HepG2 (cell line): Measurements from ENCODE around the gene AFF4. TPM values are rescaled to one million over a fixed set of nuclear protein-coding genes. Genes with fewer than 3 reads are reported as not detected.

Experiments used
- ATM ChIP-seq: fragments of 450-650 bp; IDR thresholded peaks from 2 replicates; pipeline ENCODE4 v1.7.1; 2017; ENCODE audit warnings: mild to moderate bottlenecking, borderline replicate concordance
- HHEX ChIP-seq: IDR thresholded peaks from 2 replicates; pipeline ENCODE4 v1.6.1; 2016; ENCODE audit warnings: control low read depth
- HMG20B ChIP-seq: conservative IDR thresholded peaks from 2 replicates; pipeline ENCODE4 v1.6.1; 2016; ENCODE audit warnings: missing genetic modification reagents, missing compliant biosample characterization
- HNF4G ChIP-seq, 2 experiments: sonication (generic) in 1 of 2; formaldehyde crosslinking in 1 of 2; IDR thresholded peaks; 2 replicates each; pipeline versions ENCODE4 v1.4.0 to v1.6.1; 2011 to 2020; ENCODE audit warnings: borderline replicate concordance in 2 of 2, low read depth in 2 of 2, mild to moderate bottlenecking in 2 of 2, low read length in 1 of 2, missing genetic modification reagents in 1 of 2, moderate library complexity in 1 of 2
- MIXL1 ChIP-seq: IDR thresholded peaks from 2 replicates; pipeline ENCODE4 v1.6.1; 2016
- PHB2 ChIP-seq: fragments of 450-650 bp; IDR thresholded peaks from 2 replicates; pipeline ENCODE4 v1.6.1; 2018; ENCODE audit not compliant: partially characterized antibody
- SNAPC5 ChIP-seq: sonication (generic); formaldehyde crosslinking; IDR thresholded peaks from 2 replicates; pipeline ENCODE4 v1.8.1; 2023; ENCODE audit warnings: mild to moderate bottlenecking, missing genetic modification reagents, borderline replicate concordance
- TBX3 ChIP-seq: fragments of 450-650 bp; IDR thresholded peaks from 2 replicates; pipeline ENCODE4 v1.6.1; 2017; ENCODE audit warnings: antibody characterized with exemption, mild to moderate bottlenecking, inconsistent platforms, borderline replicate concordance
- ZNF205 ChIP-seq: IDR thresholded peaks from 2 replicates; pipeline ENCODE4 v1.6.1; 2018; ENCODE audit warnings: missing biosample characterization, missing genetic modification reagents
- ZNF343 ChIP-seq: sonication (generic); formaldehyde crosslinking; IDR thresholded peaks from 2 replicates; pipeline ENCODE4 v1.4.0; 2020; ENCODE audit warnings: mild to moderate bottlenecking, missing genetic modification reagents
- ZNF530 ChIP-seq: sonication (generic); formaldehyde crosslinking; IDR thresholded peaks from 2 replicates; pipeline ENCODE4 v1.5.0; 2020; ENCODE audit warnings: low read depth, mild to moderate bottlenecking, missing genetic modification reagents
- ZNF616 ChIP-seq: sonication (generic); formaldehyde crosslinking; IDR thresholded peaks from 2 replicates; pipeline ENCODE4 v1.5.0; 2020; ENCODE audit warnings: low read depth, mild to moderate bottlenecking, missing genetic modification reagents
- ZNF782 ChIP-seq: sonication (generic); formaldehyde crosslinking; IDR thresholded peaks from 2 replicates; pipeline ENCODE4 v1.4.0; 2020; ENCODE audit warnings: missing genetic modification reagents, mild to moderate bottlenecking, borderline replicate concordance
- polyA plus RNA-seq, 8 experiments: library from polyadenylated mRNA; depleted of rRNA in 3 of 8; stranded (reverse) in 7 of 8; unstranded in 1 of 8; fragments of >200 nt; fragmentation: Illumina TruSeq in 4 of 8; extraction: Trizol in 4 of 8; gene quantifications; 2 replicates each; pipeline versions ENCODE4 v1.2.1 to v1.2.3, GENCODE V29; 2011 to 2016; ENCODE audit warnings: low read depth in 4 of 8, missing spikeins in 1 of 8, mixed read lengths in 1 of 8; ENCODE audit not compliant: insufficient read depth in 1 of 8
- total RNA-seq, 5 experiments: library from RNA; depleted of rRNA; stranded (reverse); fragments of >200 nt; fragmentation: Illumina TruSeq; extraction: Trizol; gene quantifications; 2 replicates each; pipeline ENCODE4 v1.2.3, GENCODE V29; 2016; ENCODE audit warnings: low read depth in 1 of 5
- TF ChIP-seq, protein P1 (sequence below): sonication (generic); formaldehyde crosslinking; IDR thresholded peaks from 2 replicates; pipeline ENCODE4 v1.4.0; 2020; ENCODE audit warnings: mild to moderate bottlenecking, missing genetic modification reagents
- TF ChIP-seq, protein P2 (sequence below): fragments of 450-650 bp; IDR thresholded peaks from 2 replicates; pipeline ENCODE4 v1.6.1; 2017; ENCODE audit warnings: mild to moderate bottlenecking
- TF ChIP-seq, protein P3 (sequence below): sonication (generic); formaldehyde crosslinking; IDR thresholded peaks from 2 replicates; pipeline ENCODE4 v1.8.0; 2022; ENCODE audit warnings: mild to moderate bottlenecking, missing genetic modification reagents, moderate library complexity
- TF ChIP-seq, protein P4 (sequence below): IDR thresholded peaks from 2 replicates; pipeline ENCODE4 v1.6.1; 2016; ENCODE audit warnings: missing compliant biosample characterization, missing genetic modification reagents, borderline replicate concordance
- TF ChIP-seq, protein P5 (sequence below): sonication (generic); formaldehyde crosslinking; IDR thresholded peaks from 2 replicates; pipeline ENCODE4 v1.8.0; 2022; ENCODE audit warnings: missing genetic modification reagents, low read depth, mild to moderate bottlenecking, borderline replicate concordance
- TF ChIP-seq, protein P6 (sequence below): IDR thresholded peaks from 2 replicates; pipeline ENCODE4 v1.6.1; 2018; ENCODE audit warnings: missing genetic modification reagents

Gene AFF4
- total and polyA plus RNA-seq, 2 of the 13 experiments (the other 11 are each of a cell fraction or from before 2014, with no cell fraction given), result 22.1 to 25.5 TPM

GRCh38 chr5:132837868-132838267, 125.6 kb downstream of the AFF4 start (continued):
- TF ChIP-seq ATM (no peak), ZNF343 (CRISPR knock-in tag) (no peak), ZNF616 (CRISPR knock-in tag) (no peak), ZNF782 (CRISPR knock-in tag) (no peak), HNF4G (IDR thresholded peaks at IDR 0.05; ENCODE audit: borderline replicate concordance, low read depth, low read length) (no peak), HNF4G (CRISPR knock-in tag; IDR thresholded peaks at IDR 0.05; ENCODE audit: borderline replicate concordance, low read depth) (no peak; the same call in 1 of the 2 replicates), HMG20B (CRISPR knock-in tag) (0 out of 2 replicates have a peak, but pooled peaks have one; percentile 31), TBX3 (peak; percentile 53; the same call in 1 of the 2 replicates), PHB2 (no peak), SNAPC5 (CRISPR knock-in tag) (no peak), MIXL1 (CRISPR knock-in tag) (peak; percentile 85), HHEX (CRISPR knock-in tag) (no peak), ZNF530 (CRISPR knock-in tag) (no peak), ZNF205 (no peak)
- TF ChIP-seq, protein P1, sequence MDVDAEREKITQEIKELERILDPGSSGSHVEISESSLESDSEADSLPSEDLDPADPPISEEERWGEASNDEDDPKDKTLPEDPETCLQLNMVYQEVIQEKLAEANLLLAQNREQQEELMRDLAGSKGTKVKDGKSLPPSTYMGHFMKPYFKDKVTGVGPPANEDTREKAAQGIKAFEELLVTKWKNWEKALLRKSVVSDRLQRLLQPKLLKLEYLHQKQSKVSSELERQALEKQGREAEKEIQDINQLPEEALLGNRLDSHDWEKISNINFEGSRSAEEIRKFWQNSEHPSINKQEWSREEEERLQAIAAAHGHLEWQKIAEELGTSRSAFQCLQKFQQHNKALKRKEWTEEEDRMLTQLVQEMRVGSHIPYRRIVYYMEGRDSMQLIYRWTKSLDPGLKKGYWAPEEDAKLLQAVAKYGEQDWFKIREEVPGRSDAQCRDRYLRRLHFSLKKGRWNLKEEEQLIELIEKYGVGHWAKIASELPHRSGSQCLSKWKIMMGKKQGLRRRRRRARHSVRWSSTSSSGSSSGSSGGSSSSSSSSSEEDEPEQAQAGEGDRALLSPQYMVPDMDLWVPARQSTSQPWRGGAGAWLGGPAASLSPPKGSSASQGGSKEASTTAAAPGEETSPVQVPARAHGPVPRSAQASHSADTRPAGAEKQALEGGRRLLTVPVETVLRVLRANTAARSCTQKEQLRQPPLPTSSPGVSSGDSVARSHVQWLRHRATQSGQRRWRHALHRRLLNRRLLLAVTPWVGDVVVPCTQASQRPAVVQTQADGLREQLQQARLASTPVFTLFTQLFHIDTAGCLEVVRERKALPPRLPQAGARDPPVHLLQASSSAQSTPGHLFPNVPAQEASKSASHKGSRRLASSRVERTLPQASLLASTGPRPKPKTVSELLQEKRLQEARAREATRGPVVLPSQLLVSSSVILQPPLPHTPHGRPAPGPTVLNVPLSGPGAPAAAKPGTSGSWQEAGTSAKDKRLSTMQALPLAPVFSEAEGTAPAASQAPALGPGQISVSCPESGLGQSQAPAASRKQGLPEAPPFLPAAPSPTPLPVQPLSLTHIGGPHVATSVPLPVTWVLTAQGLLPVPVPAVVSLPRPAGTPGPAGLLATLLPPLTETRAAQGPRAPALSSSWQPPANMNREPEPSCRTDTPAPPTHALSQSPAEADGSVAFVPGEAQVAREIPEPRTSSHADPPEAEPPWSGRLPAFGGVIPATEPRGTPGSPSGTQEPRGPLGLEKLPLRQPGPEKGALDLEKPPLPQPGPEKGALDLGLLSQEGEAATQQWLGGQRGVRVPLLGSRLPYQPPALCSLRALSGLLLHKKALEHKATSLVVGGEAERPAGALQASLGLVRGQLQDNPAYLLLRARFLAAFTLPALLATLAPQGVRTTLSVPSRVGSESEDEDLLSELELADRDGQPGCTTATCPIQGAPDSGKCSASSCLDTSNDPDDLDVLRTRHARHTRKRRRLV (CRISPR knock-in tag), result no peak
- TF ChIP-seq, protein P2, sequence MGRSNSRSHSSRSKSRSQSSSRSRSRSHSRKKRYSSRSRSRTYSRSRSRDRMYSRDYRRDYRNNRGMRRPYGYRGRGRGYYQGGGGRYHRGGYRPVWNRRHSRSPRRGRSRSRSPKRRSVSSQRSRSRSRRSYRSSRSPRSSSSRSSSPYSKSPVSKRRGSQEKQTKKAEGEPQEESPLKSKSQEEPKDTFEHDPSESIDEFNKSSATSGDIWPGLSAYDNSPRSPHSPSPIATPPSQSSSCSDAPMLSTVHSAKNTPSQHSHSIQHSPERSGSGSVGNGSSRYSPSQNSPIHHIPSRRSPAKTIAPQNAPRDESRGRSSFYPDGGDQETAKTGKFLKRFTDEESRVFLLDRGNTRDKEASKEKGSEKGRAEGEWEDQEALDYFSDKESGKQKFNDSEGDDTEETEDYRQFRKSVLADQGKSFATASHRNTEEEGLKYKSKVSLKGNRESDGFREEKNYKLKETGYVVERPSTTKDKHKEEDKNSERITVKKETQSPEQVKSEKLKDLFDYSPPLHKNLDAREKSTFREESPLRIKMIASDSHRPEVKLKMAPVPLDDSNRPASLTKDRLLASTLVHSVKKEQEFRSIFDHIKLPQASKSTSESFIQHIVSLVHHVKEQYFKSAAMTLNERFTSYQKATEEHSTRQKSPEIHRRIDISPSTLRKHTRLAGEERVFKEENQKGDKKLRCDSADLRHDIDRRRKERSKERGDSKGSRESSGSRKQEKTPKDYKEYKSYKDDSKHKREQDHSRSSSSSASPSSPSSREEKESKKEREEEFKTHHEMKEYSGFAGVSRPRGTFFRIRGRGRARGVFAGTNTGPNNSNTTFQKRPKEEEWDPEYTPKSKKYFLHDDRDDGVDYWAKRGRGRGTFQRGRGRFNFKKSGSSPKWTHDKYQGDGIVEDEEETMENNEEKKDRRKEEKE, result no peak
- TF ChIP-seq, protein P3, sequence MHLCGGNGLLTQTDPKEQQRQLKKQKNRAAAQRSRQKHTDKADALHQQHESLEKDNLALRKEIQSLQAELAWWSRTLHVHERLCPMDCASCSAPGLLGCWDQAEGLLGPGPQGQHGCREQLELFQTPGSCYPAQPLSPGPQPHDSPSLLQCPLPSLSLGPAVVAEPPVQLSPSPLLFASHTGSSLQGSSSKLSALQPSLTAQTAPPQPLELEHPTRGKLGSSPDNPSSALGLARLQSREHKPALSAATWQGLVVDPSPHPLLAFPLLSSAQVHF (CRISPR knock-in tag), result no peak
- TF ChIP-seq, protein P4, sequence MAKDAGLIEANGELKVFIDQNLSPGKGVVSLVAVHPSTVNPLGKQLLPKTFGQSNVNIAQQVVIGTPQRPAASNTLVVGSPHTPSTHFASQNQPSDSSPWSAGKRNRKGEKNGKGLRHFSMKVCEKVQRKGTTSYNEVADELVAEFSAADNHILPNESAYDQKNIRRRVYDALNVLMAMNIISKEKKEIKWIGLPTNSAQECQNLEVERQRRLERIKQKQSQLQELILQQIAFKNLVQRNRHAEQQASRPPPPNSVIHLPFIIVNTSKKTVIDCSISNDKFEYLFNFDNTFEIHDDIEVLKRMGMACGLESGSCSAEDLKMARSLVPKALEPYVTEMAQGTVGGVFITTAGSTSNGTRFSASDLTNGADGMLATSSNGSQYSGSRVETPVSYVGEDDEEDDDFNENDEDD (CRISPR knock-in tag), result peak; percentile 39; the same call in 1 of the 2 replicates
- TF ChIP-seq, protein P5, sequence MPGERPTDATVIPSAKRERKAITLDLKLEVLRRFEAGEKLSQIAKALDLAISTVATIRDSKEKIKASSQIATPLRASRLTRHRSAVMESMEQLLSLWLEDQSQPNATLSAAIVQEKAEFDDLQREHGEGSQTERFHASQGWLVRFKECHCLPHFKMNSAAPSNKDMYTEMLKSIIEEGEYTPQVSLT (CRISPR knock-in tag), result no peak
- TF ChIP-seq, protein P6, sequence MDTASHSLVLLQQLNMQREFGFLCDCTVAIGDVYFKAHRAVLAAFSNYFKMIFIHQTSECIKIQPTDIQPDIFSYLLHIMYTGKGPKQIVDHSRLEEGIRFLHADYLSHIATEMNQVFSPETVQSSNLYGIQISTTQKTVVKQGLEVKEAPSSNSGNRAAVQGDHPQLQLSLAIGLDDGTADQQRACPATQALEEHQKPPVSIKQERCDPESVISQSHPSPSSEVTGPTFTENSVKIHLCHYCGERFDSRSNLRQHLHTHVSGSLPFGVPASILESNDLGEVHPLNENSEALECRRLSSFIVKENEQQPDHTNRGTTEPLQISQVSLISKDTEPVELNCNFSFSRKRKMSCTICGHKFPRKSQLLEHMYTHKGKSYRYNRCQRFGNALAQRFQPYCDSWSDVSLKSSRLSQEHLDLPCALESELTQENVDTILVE (CRISPR knock-in tag), result no peak; the same call in 1 of the 2 replicates
